ENCODE measurements around the gene OR52E6.

The OR52E6 gene

GRCh38 chr11:5841797-5842196 is at the start of gene OR52E6:
Gene OR52E6, minus strand, starts transcription at chr11:5841897. Its CDS starts 0 bp downstream, at chr11:5841897.
- DNase-seq (ENCODE audit: low spot score), result no peak

GRCh38 chr11:5891216-5891800 is 49.6 kb upstream of the OR52E6 start:
- DNase-seq (ENCODE audit: low spot score), result peak; percentile 23

DNA sequence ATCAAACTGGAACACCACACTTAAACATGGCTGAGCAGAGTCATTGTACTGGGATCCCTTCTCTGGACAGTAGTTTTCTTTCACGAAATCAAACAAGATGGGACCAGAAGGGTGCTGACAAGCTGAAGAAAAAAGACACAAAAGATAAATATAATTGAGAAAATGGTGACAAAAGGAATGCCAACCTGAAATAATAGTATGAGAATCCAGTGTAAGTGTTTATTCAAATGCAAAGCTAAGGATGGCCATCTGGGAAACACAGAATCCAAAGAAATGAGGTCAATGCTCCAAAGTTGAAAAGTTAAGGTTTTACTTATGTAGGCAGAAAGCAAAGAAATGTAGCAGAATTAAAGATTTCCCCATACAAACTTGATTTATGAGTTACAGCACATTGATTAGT is 46.0 kb upstream of the OR52E6 start:
- DNase-seq (ENCODE audit: low spot score), result no peak

DNA sequence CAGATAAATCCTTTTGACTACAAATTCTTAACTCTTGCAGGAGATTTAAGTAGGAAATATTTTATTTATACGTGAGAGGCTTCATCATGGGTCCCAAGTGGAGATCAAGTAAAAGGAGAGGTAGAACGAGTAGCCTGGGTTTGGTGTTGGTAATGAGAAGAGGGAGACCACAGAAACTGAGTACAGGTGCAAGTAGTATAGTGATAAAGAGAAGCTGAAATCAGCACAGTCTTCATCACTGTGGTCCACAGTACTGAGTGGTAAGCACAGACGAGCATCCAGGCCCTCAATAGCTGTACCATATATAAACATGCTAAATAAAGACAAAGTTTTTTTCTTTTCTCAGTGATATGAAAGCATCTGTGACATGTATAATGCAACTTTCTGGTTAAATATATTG is 45.5 kb upstream of the OR52E6 start:
- DNase-seq (ENCODE audit: low spot score), result no peak

- DNase-seq (ENCODE audit: low spot score), result no peak
Observed at GRCh38 chr11:5881756-5882155, 40.1 kb upstream of the OR52E6 start.

DNA sequence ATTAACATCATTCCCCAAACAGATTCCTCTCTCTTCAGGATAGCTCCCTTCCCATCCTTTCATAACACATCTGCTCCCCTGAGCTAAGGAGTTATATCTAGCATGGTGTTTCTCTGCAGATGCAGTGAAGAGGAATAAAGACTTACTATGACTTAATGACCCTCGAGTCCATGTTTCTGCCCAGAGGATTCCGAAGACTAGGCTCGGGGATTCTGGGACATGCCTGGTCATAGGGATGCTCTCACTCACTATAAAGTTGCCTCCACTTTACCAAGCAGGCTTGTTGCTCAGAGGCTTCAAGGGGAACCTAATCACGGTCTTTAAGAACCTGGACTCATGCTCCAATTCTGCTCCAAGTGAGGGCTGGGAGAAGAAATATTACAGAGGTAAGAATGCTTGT is 38.6 kb upstream of the OR52E6 start, which contains the start of gene OR52E4:
Gene OR52E4 (plus strand): TSS at position 301 of the 400 bp plus-strand sequence. CDS start 3,664 bp downstream, outside the sequence.
- no peak for DNase-seq (ENCODE audit: low spot score)

- no peak for DNase-seq (ENCODE audit: low spot score)
Observed at GRCh38 chr11:5878564-5878963, 36.9 kb upstream of the OR52E6 start.

GRCh38 chr11:5865826-5866225 is 24.1 kb upstream of the OR52E6 start:
- DNase-seq (ENCODE audit: low spot score), result no peak

DNA sequence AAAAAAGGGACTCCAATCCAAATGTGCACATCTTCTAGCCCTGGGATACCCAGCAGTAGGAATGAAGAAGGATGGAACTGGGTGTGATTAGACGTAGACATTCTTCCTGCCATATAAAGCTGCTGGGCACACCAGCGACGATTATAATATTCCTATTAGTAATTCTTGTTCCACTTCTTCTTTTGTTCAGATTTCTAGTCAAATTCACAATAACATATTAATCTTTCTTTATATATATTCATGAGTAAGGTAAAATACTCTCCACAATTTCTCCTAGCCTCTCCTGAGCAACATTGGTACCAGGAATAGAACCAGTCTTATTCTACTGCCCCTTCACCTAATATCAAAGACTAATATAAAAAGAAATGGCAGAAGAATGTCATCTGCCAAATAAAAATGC is 15.9 kb upstream of the OR52E6 start, which contains the start of gene OR52E8:
Gene OR52E8 (minus strand): TSS at position 101 of the 400 bp plus-strand sequence. CDS start 0 bp downstream, at position 101.
- no peak for DNase-seq (ENCODE audit: low spot score)

- DNase-seq (ENCODE audit: low spot score), result no peak
Observed at GRCh38 chr11:5851002-5851401, 9.3 kb upstream of the OR52E6 start.

DNA sequence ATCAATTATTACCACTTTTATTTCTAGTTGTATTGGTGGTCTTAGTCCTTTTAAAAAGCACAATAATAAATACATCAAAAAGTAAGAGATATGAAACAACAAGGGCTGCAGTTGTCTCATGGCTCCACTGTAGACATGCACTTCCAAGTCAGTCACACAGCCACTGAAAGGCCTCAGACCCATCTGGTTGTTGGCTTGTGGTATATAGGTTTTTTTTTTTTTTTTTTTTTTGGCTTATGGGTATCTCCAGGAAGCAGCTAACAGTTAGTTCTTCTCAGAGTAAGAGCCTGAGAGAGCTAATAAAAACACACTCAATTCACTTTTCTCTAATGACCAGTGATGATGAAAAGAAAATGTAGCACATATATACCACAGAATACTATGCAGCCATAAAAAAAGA is 6.0 kb upstream of the OR52E6 start:
- no peak for DNase-seq (ENCODE audit: low spot score)

DNA sequence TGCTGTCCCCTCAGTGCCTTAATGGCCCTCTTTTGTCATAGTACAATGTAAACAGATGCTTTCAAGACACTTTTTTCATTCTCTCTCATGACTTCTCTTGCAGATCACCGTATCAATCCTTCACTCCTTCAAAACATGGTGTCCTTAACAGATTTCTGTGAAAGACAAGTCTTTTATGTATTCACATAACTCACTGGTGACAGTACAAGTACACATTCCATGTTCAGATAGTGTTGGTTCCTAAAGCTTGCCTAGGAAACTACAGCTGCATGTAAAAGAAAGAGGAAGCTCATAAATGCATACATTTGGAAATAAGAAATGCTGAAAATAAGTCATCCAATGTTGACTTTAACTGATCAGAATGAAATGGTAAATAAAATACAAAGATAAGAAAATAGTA is 5.0 kb upstream of the OR52E6 start:
- DNase-seq (ENCODE audit: low spot score), result no peak

DNA sequence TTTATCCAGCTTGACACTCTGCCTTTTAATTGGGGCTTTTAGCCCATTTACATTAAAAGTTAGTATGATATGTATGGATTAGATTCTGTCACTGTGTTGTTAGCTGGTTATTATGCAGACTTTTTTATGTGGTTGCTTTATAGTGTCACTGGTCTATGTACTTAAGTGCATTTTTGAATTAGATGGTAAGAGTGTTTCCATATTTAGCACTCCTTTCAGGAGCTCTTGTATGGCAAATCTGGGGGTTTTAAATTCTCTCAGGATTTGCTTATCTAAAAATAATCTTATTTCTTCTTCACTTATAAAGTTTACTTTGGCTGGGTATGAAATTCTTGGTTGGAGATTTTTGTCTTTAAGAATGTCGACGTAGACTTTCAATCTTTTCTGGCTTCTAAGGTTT is 4.0 kb downstream of the OR52E6 start:
- DNase-seq (ENCODE audit: low spot score), result no peak

- DNase-seq (ENCODE audit: low spot score), result no peak
Observed at GRCh38 chr11:5833446-5833845, 8.3 kb downstream of the OR52E6 start.

DNA sequence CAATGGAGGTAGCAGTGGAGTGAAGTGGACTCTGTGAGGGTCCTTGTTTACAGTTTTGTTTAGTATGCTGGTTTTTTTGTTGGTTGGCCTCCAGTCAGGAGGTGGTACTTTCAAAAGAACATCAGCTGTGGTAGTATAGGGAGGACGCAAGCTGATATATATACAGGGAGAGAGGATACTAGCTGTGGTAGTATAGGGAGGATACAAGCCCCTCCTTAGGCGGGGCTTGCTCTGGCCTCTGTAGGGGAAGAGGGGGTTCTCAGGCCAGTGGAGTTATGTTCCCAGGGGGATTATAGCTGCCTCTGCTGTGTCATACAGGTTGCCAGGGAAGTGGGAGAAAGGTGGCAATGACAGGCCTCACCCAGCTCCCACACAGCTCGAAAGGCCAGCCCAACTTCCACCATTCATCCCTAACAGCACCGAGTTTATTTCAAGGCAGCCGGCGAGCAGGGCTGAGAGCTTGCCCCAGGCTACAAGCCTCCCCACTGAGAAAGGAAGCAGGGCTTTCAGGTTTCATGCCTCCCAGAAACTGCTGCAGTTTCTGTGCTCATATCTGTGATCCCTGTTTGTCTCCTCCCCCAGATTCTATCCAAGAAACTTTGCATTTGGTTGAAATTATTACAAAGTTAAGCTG is 10.4 kb downstream of the OR52E6 start:
- DNase-seq (ENCODE audit: low spot score), result no peak

DNA sequence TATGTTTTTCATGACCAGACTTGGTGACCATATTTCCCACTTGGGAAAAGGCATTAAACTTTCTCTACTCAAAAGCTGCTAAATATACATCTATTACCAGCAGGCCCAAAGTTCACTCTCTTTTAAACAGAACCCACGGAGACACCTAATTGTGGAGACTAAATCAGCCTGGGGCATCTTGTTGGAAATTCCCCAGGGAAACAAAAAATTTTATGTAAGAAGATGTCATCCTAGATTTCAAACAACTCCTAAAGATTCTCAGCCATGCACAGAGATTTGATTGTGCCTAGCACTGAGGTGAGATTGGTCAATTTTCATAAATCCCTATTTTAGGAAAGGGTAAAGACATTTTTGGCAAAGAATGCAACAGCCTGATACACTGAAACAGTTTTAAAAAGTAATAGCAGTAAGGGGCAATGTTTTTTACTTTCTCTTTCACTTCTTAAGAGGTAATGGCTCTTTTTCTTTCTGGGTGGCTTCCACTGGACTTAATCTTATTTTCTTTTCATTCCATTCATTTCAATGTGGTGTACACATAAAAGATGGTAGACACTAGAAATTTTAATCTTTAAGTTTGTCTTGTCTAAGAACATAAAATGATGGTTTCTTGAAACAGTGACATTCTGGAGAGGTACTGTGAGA is 23.3 kb downstream of the OR52E6 start:
- DNase-seq (ENCODE audit: low spot score), result no peak

- DNase-seq (ENCODE audit: low spot score), result no peak
Observed at GRCh38 chr11:5815534-5815933, 26.2 kb downstream of the OR52E6 start.

GRCh38 chr11:5809905-5810795 is 31.5 kb downstream of the OR52E6 start:
- peak; percentile 19 for DNase-seq (ENCODE audit: low spot score)

DNA sequence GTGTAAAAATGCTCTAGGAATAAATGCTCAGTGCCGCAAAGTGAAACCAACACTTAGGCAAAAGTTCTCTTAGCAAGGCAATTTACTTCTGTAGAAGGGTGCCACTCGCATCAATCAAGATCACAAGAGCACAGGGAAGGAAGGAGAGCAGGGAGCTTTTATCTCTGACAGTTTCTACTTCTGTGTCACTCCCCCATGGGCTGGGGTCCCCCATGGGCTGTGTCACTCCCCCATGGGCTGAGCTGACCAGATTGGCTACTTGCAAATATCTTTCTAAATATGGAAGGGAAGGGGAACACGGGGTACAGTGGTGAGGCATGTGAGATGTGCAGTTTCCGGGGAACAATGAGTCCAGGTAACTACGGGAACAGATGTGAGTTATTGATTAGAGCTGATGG is 32.6 kb downstream of the OR52E6 start:
- peak; percentile 12 for DNase-seq (ENCODE audit: low spot score)

DNA sequence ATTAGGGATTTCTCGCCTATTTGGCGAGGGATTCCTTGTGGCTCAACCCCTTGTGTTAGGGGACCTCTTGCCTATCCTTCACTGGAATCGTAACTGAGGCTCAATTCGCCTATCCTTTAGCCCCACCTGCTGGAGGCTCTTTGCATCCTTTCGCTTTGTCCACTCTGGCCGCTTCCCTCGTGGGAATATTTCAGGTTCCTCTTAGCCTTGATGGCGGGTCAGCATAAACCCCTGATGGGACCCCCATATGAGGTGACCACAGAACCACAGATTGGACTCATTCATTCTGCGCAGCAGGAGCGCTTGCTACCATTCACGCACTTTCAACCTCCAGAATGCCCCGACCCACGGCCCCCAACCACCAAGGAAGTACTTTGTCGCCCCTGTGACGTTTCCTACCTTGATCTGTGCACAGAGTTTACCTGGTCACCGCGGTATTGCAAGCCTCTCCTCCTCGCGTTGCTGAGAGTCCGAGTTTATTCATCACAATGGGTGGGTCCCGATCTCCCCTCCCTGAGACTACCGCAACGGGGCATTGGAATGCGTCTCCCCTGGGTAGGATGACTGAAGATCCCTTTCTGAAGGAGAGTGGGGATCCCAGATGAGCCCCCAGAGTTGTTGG is 33.1 kb downstream of the OR52E6 start, which contains the start of gene OR52N2:
Gene OR52N2 (plus strand): TSS at position 425 of the 622 bp plus-strand sequence. CDS start 11,412 bp downstream, outside the sequence.
- DNase-seq (ENCODE audit: low spot score), result peak; percentile 80

- no peak for DNase-seq (ENCODE audit: low spot score)
Observed at GRCh38 chr11:5807580-5807979, 34.1 kb downstream of the OR52E6 start.

GRCh38 chr11:5803982-5804381 is 37.7 kb downstream of the OR52E6 start:
- no peak for DNase-seq (ENCODE audit: low spot score)

Data from hematopoietic multipotent progenitor cell treated with erythropoietin and hydrocortisone succinate and interleukin-3 and kit ligand, for 15 days (in vitro differentiated cells).